NCI-H2196 treated with DMSO at 0.1 percent for 48 hours (cell line): Measurements from ENCODE around the gene IL1RL1.

Source experiments
- DNase-seq: peaks from one replicate; lab custom pipeline; 2025; ENCODE audit not compliant: unreplicated experiment; lab: John Stamatoyannopoulos, UW

Gene IL1RL1

GRCh38 chr2:102366406-102367112 is 55.2 kb downstream of the IL1RL1 start:
- no peak for DNase-seq

GRCh38 chr2:102367331-102367971 is 56.1 kb downstream of the IL1RL1 start:
- DNase-seq = no peak

DNA sequence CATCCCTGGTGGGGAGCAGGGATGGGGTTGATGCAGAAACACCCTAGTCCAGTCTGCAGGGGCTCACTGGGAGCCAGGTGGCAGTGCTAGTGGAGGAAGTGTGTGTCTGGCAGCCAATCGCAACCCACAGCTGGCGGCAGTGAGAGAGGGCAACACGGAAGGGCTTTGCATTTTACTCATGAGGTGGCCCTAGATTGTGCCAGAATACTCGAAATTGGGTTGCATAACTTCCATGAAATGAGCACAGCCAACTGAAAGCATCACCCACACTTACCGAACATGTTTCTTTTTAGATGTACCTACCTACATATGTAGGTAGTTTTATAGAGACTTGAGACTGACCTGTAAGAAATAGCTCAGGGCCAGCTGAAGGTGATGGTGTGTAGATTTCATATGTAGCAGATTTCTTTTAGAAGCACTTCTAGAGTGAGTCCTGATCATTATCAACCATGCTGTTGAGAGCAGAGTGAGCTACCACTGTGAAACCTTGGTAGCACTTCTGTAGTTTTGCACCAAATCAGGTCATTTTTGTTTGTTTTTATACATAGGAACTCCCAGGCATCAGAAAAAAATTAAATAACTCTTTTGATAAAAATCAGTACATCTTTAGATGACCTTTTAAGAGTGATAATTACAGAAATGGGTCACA is 57.2 kb downstream of the IL1RL1 start:
- no peak for DNase-seq

- DNase-seq = no peak
Observed at GRCh38 chr2:102369866-102370265, 58.5 kb downstream of the IL1RL1 start.

DNA sequence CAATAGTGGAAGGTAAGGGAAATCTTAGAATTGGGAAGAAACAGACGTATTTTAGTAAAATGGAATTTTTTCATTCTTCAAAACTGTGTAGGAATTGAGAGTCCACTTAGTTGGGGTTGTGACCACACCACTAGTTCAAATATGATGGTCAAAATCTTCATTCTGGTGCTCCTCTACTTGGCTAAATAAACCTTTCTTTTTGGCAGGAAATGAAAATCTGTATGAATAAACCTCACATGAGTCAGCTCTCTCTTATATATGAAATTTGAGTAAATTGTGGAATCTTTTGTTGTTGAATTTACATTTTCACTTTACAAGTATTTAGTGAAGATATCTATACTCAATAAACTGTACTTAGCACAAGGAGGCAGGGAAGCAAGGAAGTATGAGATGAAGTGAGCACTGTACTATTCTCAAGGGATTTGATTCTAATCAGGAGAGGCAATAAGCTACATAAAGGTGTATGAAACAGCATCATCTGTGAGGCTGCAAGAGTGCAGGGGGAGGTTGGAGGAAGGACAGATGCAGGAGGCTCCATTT is 64.8 kb downstream of the IL1RL1 start:
- DNase-seq = no peak

GRCh38 chr2:102383722-102384121 is 72.4 kb downstream of the IL1RL1 start:
- DNase-seq = no peak

DNA sequence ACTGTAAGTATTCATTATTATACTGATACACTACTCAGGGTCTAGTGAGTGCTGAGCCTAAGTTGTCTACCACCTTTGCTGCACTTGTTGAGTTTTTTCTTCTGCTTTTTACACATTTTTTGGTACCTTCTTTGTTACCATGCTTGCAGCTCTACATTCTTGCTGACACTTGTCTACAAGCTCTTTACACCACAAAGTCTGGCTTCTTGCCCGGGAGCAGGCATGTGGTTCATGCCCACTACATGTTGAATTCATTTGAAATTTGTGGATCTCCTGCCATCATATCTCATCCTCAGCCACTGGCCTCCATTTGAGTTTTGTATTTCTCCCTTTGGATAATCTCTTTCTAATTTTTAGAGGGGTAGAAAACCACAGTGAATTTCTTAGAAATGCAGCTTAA is 74.2 kb downstream of the IL1RL1 start:
- no peak for DNase-seq

- no peak for DNase-seq
Observed at GRCh38 chr2:102386004-102386403, 74.6 kb downstream of the IL1RL1 start.

DNA sequence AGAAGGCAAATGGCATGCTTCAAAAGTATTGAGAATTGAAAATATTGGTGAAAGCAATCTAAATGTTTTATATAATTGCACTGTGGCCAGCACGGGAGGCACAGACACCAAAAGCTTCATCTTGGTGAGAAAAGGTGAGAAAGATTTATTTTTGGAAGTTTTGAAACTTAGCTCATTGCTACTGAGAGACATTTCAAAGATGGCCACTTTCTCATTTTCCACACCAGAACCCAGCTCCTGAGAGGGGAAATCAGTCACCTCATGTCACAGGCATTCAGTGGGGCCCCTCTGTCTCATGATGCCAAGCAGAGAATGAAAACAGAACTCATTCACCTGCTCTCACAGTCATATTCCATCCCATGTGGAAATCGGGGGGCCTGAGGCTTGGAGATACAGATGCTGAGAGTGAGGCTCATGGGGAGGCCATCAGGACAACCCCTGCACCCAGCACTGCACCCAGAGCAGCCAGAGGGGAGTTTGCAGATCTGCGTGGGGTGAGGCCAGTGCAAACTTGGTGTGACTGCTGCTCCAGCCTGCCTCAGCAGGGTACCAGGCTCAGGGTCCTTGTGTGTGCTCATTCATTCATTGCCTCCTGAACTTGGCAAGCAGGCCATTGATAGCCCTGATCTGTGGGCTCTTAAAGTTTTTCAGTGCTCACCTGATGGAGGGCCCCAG is 75.6 kb downstream of the IL1RL1 start:
- no peak for DNase-seq

GRCh38 chr2:102387763-102388546 is 76.6 kb downstream of the IL1RL1 start:
- DNase-seq = no peak

DNA sequence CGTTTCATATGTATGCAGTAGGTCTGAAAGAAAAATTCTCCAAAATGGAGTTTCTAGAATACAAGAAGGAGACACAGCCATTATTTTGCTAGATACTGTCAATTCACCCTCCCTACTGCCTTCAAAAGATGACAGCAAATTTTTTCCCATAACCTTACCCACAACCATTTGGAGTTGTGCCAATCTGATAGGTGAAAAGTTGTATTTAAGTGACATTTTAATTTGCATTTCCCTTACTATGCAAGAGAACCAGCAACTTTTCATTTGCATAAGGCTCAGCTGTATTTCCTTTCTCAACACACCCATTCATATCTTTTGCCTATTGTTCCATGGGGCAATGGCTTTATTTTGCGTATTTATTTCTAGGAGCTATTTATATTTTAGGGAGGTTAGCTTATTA is 80.2 kb downstream of the IL1RL1 start:
- no peak for DNase-seq

DNA sequence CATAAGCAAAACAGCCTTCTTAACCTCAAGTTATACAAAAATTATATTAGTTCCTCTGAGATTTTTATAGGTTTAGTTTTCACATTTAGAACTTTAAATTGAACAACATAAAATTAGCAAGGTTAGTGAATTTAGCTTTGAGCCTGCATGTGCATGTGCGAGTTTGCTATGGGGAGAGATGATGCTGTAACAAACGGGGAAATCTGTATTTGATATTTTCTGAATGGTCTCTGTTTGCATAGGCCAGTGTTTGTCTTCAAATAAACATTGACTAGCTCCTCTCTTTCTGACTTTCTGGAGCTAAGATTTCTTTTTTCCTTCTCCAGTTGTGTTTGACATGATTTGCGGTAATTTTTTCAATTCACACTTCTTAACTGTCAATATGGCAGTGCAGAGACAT is 80.7 kb downstream of the IL1RL1 start:
- no peak for DNase-seq

- DNase-seq = no peak
Observed at GRCh38 chr2:102392942-102393341, 81.6 kb downstream of the IL1RL1 start.

DNA sequence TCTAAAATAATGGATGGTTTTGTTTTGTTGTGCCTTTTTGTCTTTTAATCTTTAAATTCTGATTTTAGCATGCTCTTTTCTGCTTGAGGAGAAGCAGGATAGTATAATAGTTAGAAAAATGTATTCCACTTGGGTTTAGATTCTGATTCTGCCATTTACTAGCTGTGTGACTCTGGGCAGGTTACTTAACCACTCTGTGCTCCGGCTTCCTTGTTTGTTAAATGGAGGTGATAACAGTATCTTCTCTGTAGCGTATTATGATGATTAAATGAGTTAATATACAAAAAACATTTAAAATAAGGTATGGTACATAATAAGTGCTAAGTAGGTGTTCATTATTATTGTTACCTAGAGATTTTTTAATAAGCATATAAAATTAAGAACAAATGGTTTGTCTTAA is 84.6 kb downstream of the IL1RL1 start:
- DNase-seq = no peak

- no peak for DNase-seq
Observed at GRCh38 chr2:102397209-102397608, 85.8 kb downstream of the IL1RL1 start.

GRCh38 chr2:102399499-102400141 is 88.3 kb downstream of the IL1RL1 start:
- DNase-seq = no peak

GRCh38 chr2:102401456-102401855 is 90.1 kb downstream of the IL1RL1 start:
- no peak for DNase-seq
